Stomach (tissue), 4 donors: ENCODE data around the gene ARL14EPL.

Source experiments
- CTCF ChIP-seq, 7 experiments: fragments of 450-650 bp in 4 of 7; fragments of 200-600 bp in 3 of 7; sonication (generic) in 3 of 7; IDR thresholded peaks; one replicate each; pipeline ENCODE4 v1.5.1; 2016 to 2019; ENCODE audit warnings: antibody characterized with exemption in 7 of 7, control low read depth in 2 of 7, mild to moderate bottlenecking in 1 of 7
- POLR2A ChIP-seq, 4 donors: fragments of 450-650 bp; IDR thresholded peaks; one replicate each; pipeline ENCODE4 v1.6.1; 2016; ENCODE audit warnings: antibody characterized with exemption in 4 of 4, control low read depth in 2 of 4, mild to moderate bottlenecking in 1 of 4, moderate library complexity in 1 of 4

- TF ChIP-seq CTCF (IDR thresholded peaks at IDR 0.05) (no peak), POLR2A (IDR thresholded peaks at IDR 0.05) (no peak)
Measured at GRCh38 chr5:116046823-116047222, 14.6 kb downstream of the ARL14EPL start.
